Spleen (tissue), 11 donors: Measurements from ENCODE around the gene PPP1CA. TPM values are rescaled to one million over a fixed set of nuclear protein-coding genes. Genes with fewer than 3 reads are reported as not detected.

Source experiments
- DNase-seq: peaks from one replicate; pipeline ENCODE4 v3.0.0-alpha.2; 2020
- H3K27ac ChIP-seq, 8 donors: fragments of 200-600 bp; sonication (generic) in 7 of 8; 1 replicate in 4 of 8; 2 replicates in 4 of 8; pipeline versions ENCODE4 v1.5.0 to v1.8.0; 2016 to 2021; ENCODE audit warnings: inconsistent platforms in 4 of 8, mild to moderate bottlenecking in 4 of 8, moderate library complexity in 1 of 8
- H3K27me3 ChIP-seq, 7 donors: fragments of 200-600 bp; sonication (generic) in 6 of 7; replicated peaks in 1 of 7; 1 replicate in 4 of 7; 2 replicates in 3 of 7; pipeline versions ENCODE4 v1.5.0 to v1.8.0; 2016 to 2021; ENCODE audit warnings: inconsistent platforms in 3 of 7, mild to moderate bottlenecking in 1 of 7
- H3K36me3 ChIP-seq, 6 donors: fragments of 200-600 bp; sonication (generic) in 5 of 6; 1 replicate in 4 of 6; 2 replicates in 2 of 6; pipeline versions ENCODE4 v1.5.0 to v1.8.0; 2016 to 2021; ENCODE audit warnings: inconsistent platforms in 2 of 6
- H3K4me1 ChIP-seq, 6 donors: fragments of 200-600 bp; sonication (generic) in 5 of 6; 1 replicate in 3 of 6; 2 replicates in 3 of 6; pipeline versions ENCODE4 v1.5.0 to v1.8.0; 2016 to 2021; ENCODE audit warnings: inconsistent platforms in 3 of 6
- H3K4me3 ChIP-seq, 8 donors: fragments of 200-600 bp; sonication (generic) in 7 of 8; 1 replicate in 4 of 8; 2 replicates in 4 of 8; pipeline versions ENCODE4 v1.5.0 to v1.8.0; 2016 to 2021; ENCODE audit warnings: inconsistent platforms in 4 of 8, mild to moderate bottlenecking in 4 of 8, moderate library complexity in 2 of 8
- H3K9me3 ChIP-seq, 8 donors: fragments of 200-600 bp; sonication (generic) in 7 of 8; 1 replicate in 4 of 8; 2 replicates in 4 of 8; pipeline versions ENCODE4 v1.5.0 to v1.8.0; 2016 to 2021; ENCODE audit warnings: inconsistent platforms in 4 of 8
- POLR2A ChIP-seq, 3 donors: fragments of 450-650 bp; IDR thresholded peaks; one replicate each; pipeline ENCODE4 v1.5.1; 2017; ENCODE audit warnings: antibody characterized with exemption in 3 of 3, mild to moderate bottlenecking in 1 of 3
- POLR2AphosphoS5 ChIP-seq, 3 donors: sonication (generic); formaldehyde crosslinking; IDR thresholded peaks; one replicate each; pipeline ENCODE4 v1.5.1; 2017; ENCODE audit warnings: antibody characterized with exemption in 3 of 3
- WGBS, 5 donors: extraction: QIAGEN DNeasy Blood & Tissue Kit in 3 of 5; methylation state at CpG; one replicate each; pipeline versions ENCODE4 v1.1.5 to v1.1.7; 2013 to 2018; 5-methylcytosine and 5-hydroxymethylcytosine counted together
- intact Hi-C: fragments of 100-400 bp; cut with DNase I; formaldehyde crosslinking; loops from one replicate; pipeline ENCODE4 v1.15.0; 2023; ENCODE audit warnings: low total_unique reads
- polyA plus RNA-seq, 3 donors: library from polyadenylated mRNA; stranded (reverse); fragments of 200-250 nt; gene quantifications; one replicate each; pipeline ENCODE4 v1.2.1, GENCODE V29; 2013
- total RNA-seq, 7 donors: library from RNA; depleted of rRNA in 3 of 7; stranded (reverse); fragments of >200 nt in 3 of 7; fragmentation: NEBNext Ultra II Directional in 4 of 7; extraction: Animal tissue kit (Norgen Biotek cat#: 25700) in 4 of 7; gene quantifications; one replicate each; pipeline versions ENCODE4 v1.1.0 to v1.2.1, GENCODE V29; 2016 to 2021
- TF ChIP-seq, protein P1 (sequence below), 11 experiments: fragments of 200-600 bp in 7 of 11; fragments of 450-650 bp in 4 of 11; sonication (generic) in 4 of 11; IDR thresholded peaks in 8 of 11; conservative IDR thresholded peaks in 3 of 11; 1 replicate in 7 of 11; 2 replicates in 4 of 11; pipeline versions ENCODE4 v1.4.0 to v1.8.0; 2016 to 2021; ENCODE audit warnings: antibody characterized with exemption in 11 of 11, inconsistent platforms in 4 of 11, mild to moderate bottlenecking in 1 of 11
- donor health status: healthy with polysubstance abuse.
- donor health status: DM: no; HTN: no; CAD: no; lungs with moderate emphysema.
- donor health status: DM: no; HTN: no; CAD: no.
- donor health status: Bipolar disorder and iron deficiency.
- donor health status: healthy.
- donor health status: DM: no; HTN: no; CAD: no.
- donor health status: DM: yes; HTN: yes; CAD: no.

The PPP1CA gene
- total and polyA plus RNA-seq, 10 donors, result 147 to 207 (median 158) TPM

DNA sequence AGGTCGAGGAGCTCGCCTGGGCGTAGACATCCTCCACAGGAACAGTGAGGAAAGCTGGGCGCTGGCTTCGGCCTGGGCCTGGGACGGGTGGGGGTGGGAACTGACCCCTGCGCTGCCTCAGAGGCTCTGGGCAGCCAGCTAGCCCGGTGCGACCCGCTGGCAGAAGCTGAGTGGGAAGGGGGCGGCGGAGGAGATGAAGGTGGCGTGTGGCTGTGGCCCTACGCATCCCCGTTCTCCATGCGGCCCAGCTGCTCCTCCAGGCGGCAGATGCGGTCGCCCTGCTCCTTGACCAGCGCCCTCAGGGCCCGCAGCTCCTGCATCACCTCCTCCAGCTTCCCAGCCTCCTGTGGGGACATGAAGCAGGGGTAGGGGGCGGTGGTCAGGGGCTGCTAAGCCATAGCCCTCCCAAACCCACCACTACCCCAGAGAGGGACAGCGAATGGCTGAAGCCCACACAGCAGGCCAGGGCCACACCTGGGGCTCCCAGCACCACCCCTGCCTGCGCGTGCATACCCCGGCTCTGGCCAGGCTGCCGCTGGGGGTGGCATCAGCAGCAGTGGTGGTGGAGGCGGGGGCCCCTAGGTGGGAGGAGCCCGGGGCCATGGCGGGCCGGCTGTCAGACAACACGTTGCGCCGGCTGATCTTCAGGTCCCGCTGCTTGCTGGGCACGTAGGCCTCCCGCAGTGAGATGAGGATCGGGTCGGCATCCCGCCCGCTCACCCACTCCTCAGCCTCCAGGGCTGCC, 36.7 kb upstream of the PPP1CA start:
- WGBS, 5 donors, result 67 to 73% (median 70%) methylated on average over 6 to 41 of the region's 41 CpGs
- peaks cover 45 to 99% (median 98%) of the 10 kb centered on the region in 6 donors for H3K4me1 ChIP-seq
- no peaks in the 10 kb centered on the region for H3K27me3 ChIP-seq
- intact Hi-C loops, result no loop called here
- peak overlapping the region; percentile 67 to 95 (median 76) for H3K4me3 ChIP-seq
- TF ChIP-seq, protein P1, sequence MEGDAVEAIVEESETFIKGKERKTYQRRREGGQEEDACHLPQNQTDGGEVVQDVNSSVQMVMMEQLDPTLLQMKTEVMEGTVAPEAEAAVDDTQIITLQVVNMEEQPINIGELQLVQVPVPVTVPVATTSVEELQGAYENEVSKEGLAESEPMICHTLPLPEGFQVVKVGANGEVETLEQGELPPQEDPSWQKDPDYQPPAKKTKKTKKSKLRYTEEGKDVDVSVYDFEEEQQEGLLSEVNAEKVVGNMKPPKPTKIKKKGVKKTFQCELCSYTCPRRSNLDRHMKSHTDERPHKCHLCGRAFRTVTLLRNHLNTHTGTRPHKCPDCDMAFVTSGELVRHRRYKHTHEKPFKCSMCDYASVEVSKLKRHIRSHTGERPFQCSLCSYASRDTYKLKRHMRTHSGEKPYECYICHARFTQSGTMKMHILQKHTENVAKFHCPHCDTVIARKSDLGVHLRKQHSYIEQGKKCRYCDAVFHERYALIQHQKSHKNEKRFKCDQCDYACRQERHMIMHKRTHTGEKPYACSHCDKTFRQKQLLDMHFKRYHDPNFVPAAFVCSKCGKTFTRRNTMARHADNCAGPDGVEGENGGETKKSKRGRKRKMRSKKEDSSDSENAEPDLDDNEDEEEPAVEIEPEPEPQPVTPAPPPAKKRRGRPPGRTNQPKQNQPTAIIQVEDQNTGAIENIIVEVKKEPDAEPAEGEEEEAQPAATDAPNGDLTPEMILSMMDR (IDR thresholded peaks at IDR 0.05 in 8 of 11, conservative IDR thresholded peaks at IDR 0.05 in 3 of 11), result peak in 1 of 11 experiments; percentile 11
- TF ChIP-seq POLR2A (IDR thresholded peaks at IDR 0.05) (no peak), POLR2AphosphoS5 (IDR thresholded peaks at IDR 0.05) (peak; percentile 73 to 85 (median 82))
- peaks cover 6 to 91% (median 31%) of the 10 kb centered on the region in 6 donors for H3K36me3 ChIP-seq
- no peaks in the 10 kb centered on the region for H3K9me3 ChIP-seq
- peak overlapping the region; percentile 55 to 97 (median 90) for H3K27ac ChIP-seq
- peak; percentile 94 for DNase-seq

DNA sequence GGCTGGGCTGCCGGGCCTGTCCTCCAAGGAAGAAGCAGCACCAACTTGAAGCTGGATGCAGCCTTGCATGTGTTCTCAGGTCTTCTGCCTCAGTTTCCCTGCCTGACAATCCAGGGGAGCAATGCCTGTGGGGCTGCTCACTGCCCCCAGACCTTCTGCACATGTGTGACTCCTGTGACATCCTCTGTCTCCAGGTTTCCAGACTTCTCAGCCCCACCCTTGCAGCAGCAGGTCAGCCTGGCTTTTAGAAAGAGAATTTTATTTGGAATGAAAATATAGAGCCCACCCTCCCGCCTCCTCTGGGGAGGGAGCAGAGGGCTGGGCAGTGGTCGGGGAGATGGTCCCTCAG, 36.1 kb upstream of the PPP1CA start:
- peak overlapping the region; percentile 68 to 97 (median 90) for H3K27ac ChIP-seq
- H3K4me3 ChIP-seq, result peak overlapping the region; percentile 67 to 95 (median 76)
- intact Hi-C loops, result no loop called here

DNA sequence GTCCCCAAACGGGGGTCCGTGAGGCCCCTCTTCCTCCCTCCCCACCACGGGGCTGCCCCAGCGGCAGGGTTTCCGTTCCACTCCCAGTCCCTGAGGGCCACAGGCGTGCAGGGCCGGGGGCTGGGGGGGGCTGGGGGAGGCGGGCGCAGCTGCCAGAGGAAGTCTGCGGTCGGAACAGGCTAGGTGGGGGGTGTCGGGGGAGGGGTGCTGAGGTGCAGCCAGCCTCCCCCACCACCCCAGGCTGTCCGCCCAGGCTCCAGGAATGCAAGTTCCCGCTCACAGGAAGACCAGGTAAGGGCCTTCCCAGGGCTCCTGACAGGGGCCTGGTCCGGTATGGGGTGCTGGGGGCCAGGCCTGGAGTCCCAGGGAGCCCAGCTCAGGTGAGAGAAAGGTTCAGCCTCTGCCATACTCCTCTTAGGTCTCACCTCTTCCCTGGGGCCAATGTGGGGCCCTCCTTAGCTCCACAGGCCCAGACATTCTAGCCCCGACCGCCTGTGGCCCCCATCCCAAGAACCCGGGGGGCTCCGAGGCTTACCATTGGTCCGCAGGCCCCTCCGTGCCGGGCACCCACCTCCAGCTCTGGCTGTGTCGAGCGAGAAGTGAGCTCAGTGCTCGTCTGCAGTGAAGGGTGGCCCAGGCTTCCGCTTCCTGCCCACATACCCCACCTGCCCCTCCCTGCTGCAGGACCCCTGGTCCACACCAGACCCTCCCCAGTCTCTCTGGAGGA, 35.6 kb upstream of the PPP1CA start, which contains the start of gene PTPRCAP:
Gene PTPRCAP (minus strand): TSS at position 601 of the 727 bp plus-strand sequence. CDS start 63 bp downstream, at position 538.
- TF ChIP-seq POLR2AphosphoS5 (IDR thresholded peaks at IDR 0.05) (peak; percentile 93 to 97 (median 97)), POLR2A (IDR thresholded peaks at IDR 0.05) (peak in 2 of 3 donors; percentile 64 to 72)
- TF ChIP-seq, protein P1 (IDR thresholded peaks at IDR 0.05 in 8 of 11, conservative IDR thresholded peaks at IDR 0.05 in 3 of 11), result no peak
- 0 to 46% (median 25%) methylated on average over 10 to 26 of the region's 26 CpGs for WGBS, 5 donors
- peak within 1 kb of the TSS; percentile 67 to 95 (median 76) for H3K4me3 ChIP-seq
- DNase-seq, result peak; percentile 96
- no peaks in the 10 kb centered on the region for H3K27me3 ChIP-seq
- peaks cover 6 to 99% (median 41%) of the 10 kb centered on the region in 6 donors for H3K36me3 ChIP-seq
- H3K9me3 ChIP-seq, result no peaks in the 10 kb centered on the region
- intact Hi-C loops, result no loop called here
- H3K4me1 ChIP-seq, result peaks cover 42 to 100% (median 98%) of the 10 kb centered on the region in 6 donors
- peak within 1 kb of the TSS; percentile 68 to 97 (median 90) for H3K27ac ChIP-seq

More for the DNA sequence above, 36.1 kb upstream of the PPP1CA start:
- DNase-seq, result no peak
- no peaks in the 10 kb centered on the region for H3K27me3 ChIP-seq
- no peaks in the 10 kb centered on the region for H3K9me3 ChIP-seq
- no peak for TF ChIP-seq POLR2AphosphoS5 (IDR thresholded peaks at IDR 0.05)
- H3K4me1 ChIP-seq, result peaks cover 46 to 100% (median 98%) of the 10 kb centered on the region in 6 donors
- 30 to 80% (median 44%) methylated on average over 1 to 3 of the region's 3 CpGs for WGBS, 5 donors
- peaks cover 6 to 96% (median 36%) of the 10 kb centered on the region in 6 donors for H3K36me3 ChIP-seq

DNA sequence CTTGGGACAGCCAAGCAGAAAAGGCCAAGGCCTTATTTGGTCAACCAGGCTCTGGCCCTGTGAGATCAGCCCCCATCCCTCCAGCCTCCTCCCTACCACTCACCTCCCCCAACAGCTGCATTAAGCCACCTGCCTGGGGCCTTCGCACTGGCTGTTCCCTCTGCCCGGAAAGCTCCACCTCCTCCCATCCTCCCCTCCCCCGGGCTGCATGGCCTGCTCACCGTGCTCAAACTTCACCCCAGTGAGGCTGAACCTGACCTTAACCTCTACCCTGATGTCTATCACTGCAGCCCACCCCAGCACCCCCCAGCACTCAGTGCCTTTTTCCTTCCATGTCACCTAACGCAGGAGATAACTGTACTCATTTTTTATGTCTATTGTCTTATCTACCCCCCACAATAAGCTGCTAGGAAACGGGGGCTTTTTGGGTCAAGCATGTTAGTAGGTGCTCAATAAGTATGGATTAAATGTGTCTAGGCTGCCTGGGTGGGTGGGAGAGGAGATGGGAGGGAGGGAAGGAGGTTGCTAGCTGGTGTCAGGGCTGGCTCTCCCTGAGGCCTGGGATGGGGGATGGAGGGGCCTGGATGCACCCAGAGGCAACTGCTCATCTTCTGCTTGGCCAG, 34.9 kb upstream of the PPP1CA start:
- TF ChIP-seq, protein P1 (IDR thresholded peaks at IDR 0.05 in 8 of 11, conservative IDR thresholded peaks at IDR 0.05 in 3 of 11), result no peak
- TF ChIP-seq POLR2A (IDR thresholded peaks at IDR 0.05) (no peak), POLR2AphosphoS5 (IDR thresholded peaks at IDR 0.05) (peak in 2 of 3 donors; percentile 53 to 63)
- Histone ChIP-seq H3K27ac (peak overlapping the region; percentile 68 to 97 (median 90)), H3K9me3 (no peaks in the 10 kb centered on the region), H3K36me3 (peaks cover 6 to 99% (median 47%) of the 10 kb centered on the region in 6 donors), H3K4me1 (peaks cover 42 to 100% (median 94%) of the 10 kb centered on the region in 6 donors), H3K27me3 (no peaks in the 10 kb centered on the region), H3K4me3 (peak overlapping the region; percentile 67 to 95 (median 76))
- 13 to 33% (median 24%) methylated on average over 6 of the region's 6 CpGs for WGBS, 5 donors
- peak; percentile 92 for DNase-seq
- intact Hi-C loops, result no loop called here
